NCI-H1105 treated with DMSO at 0.1 percent for 48 hours (cell line): ENCODE data around the gene CD209.
"Not testable (repeated sequence)": the region's sequence is repeated elsewhere in the genome, so short reads cannot be mapped to it uniquely, and the experiment has no call there.

ENCODE experiments used
- DNase-seq: peaks from one replicate; lab custom pipeline; 2025; lab: John Stamatoyannopoulos, UW

Gene CD209

GRCh38 chr19:7769171-7769570 is 21.8 kb upstream of the CD209 start:
- DNase-seq: no peak

- DNase-seq: no peak
These were observed 20.2 kb upstream of the CD209 start for GRCh38 chr19:7767487-7767886.

- DNase-seq: no peak
These were observed 19.2 kb upstream of the CD209 start for GRCh38 chr19:7766535-7766934.

- not testable (repeated sequence) for DNase-seq
These were observed 17.7 kb upstream of the CD209 start for GRCh38 chr19:7765043-7765442.

GRCh38 chr19:7764157-7764556 is 16.8 kb upstream of the CD209 start:
- DNase-seq: not testable (repeated sequence)

GRCh38 chr19:7763696-7764095 is 16.4 kb upstream of the CD209 start:
- DNase-seq: no peak

- DNase-seq: no peak
These were observed 15.5 kb upstream of the CD209 start, which contains the start of gene CLEC4M for GRCh38 chr19:7762719-7763293. TSS of gene CLEC4M (plus strand) at chr19:7763243. CDS start at chr19:7763267, 24 bp downstream.

- DNase-seq: no peak
These were observed 11.8 kb upstream of the CD209 start for GRCh38 chr19:7759156-7759555.

- no peak for DNase-seq
These were observed 10.0 kb upstream of the CD209 start for GRCh38 chr19:7757358-7757757.

- no peak for DNase-seq
These were observed 8.9 kb upstream of the CD209 start for GRCh38 chr19:7756258-7756657.

GRCh38 chr19:7751157-7751783 is 3.9 kb upstream of the CD209 start:
- no peak for DNase-seq

GRCh38 chr19:7748756-7749155 is 1.4 kb upstream of the CD209 start:
- DNase-seq: no peak

- no peak for DNase-seq
These were observed 837 bp upstream of the CD209 start for GRCh38 chr19:7748171-7748570.

- DNase-seq: not testable (repeated sequence)
These were observed 1.0 kb downstream of the CD209 start for GRCh38 chr19:7746306-7746705.

- DNase-seq: no peak
These were observed 2.3 kb downstream of the CD209 start for GRCh38 chr19:7744871-7745650.

- no peak for DNase-seq
These were observed 3.0 kb downstream of the CD209 start for GRCh38 chr19:7744199-7744786.

GRCh38 chr19:7743425-7743841 is 3.9 kb downstream of the CD209 start:
- no peak for DNase-seq

- no peak for DNase-seq
These were observed 4.3 kb downstream of the CD209 start for GRCh38 chr19:7742991-7743390.

- no peak for DNase-seq
These were observed 4.8 kb downstream of the CD209 start for GRCh38 chr19:7742575-7742974.

GRCh38 chr19:7740682-7741054 is 6.7 kb downstream of the CD209 start:
- no peak for DNase-seq

- DNase-seq: no peak
These were observed 7.3 kb downstream of the CD209 start for GRCh38 chr19:7739801-7740681.

GRCh38 chr19:7739211-7739755 is 8.1 kb downstream of the CD209 start:
- DNase-seq: no peak
